Bone marrow (tissue), 2 donors: ENCODE data around the gene RGS14.
"Not testable (repeated sequence)": the region's sequence is repeated elsewhere in the genome, so short reads cannot be mapped to it uniquely, and the experiment has no call there.

Experiments used
- DNase-seq, 2 donors: peaks; one replicate each; lab custom pipeline; 2025; lab: John Stamatoyannopoulos, UW

The RGS14 gene

DNA sequence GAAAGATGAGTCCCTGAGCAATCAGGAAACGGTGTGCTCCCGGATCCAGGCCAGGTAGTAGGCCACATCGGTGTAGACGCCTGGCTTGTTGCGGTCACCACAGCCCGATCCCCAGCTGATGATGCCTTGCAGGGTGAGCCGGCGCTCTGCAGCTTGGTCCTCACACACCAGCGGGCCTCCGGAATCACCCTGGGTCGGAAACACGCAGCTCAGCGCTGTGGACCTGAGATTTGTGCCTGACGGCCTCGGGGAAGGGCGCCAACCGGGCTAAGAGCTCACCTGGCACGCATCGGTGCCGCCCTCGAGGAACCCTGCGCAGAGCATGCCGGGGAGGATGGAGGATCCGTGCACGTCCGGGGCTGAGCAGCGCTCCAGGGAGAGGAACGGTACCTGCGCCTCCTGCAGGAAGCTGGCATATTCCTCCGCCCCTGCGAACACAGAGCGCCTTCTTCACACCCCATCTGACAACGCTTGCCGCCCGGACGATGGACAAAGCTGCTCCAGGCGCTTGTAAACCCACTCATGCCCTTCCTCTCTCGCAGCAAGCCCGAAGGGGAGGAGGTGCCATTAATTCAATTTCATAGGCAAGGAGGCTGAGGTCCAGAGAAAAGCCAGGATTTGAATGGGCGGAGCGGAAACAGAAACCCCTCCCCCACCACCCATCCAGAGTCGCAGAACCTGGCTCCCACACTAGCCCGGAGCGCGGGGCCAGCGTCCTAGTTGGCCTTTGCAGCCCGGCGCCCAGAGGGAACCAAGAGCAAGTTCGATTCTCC, 44.7 kb downstream of the RGS14 start:
- peak in 1 of 2 donors; percentile 6 for DNase-seq

DNA sequence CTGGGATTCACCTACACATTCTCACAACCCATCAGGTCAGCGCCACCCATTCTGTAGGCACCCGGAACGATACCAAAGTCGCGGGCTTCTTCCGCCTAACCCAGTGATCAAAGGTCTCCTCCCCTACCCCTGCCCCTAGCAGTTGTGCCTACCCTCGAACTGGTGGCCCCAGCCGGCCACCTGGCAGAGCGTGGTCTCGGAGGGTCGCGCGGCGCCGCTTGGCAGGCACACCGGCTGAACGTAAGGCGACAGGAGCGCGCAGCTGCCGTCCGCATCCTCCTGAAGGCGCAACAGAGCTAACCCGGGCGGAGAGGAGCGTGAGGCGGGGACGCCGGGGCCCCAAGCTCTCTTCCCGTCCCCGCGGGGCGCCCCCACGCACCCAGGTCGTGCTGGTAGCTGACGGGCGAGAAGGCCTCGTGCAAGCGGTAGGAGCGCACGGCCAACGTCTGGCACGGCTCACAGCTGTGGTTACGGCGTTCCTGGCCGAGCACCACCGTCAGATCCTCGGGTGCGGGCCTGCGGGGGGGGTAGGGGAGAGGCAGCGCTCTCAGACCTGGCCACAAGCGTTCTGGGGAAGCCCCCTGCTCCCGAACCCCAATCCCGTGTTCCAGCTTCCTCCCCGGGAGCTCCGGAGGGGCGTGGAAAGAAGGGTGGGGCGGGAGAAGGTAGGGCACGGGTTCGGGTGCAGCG, 45.5 kb downstream of the RGS14 start:
- no peak for DNase-seq

DNA sequence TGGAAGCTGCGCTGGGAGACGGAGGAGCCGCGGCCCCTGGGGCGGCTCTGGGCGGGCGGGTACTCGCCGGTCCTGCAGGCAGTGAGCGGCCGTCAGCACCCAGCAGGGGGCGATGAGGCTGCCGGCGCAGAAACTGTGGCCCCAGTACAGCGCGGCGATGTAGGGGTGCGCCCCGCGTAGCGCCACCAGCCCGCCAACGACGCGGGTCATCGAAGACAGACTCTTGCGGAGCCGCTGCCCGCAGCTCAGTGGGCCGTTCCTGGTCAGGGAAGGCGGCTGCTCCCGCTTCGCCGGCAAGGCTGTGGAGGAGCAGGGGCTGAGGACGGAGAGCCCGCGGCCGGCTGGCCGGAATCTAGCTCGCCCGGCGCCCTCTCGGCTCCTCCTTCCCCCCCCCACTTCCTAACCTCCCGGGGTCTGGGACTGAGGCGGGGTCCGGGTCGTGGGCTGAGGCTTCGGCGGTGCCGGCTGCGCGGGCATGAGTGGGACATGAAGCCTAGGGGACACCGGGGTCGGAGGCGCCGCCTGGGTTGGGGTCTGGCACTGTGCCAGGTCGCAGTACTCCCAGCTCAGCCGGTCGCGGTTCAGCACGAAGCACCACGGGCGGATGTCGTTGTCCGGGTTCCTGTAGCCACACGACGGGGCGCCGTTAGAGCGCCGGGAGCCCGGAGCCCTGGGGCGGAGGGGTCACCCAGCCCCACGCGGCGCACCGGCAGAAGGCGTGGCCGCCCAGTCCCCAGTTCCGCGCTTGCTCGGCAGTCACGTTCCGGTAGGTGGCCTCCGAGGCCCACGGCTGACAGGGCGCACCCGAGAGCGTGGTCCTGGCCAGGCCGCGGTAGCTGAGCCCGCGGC, 46.3 kb downstream of the RGS14 start:
- peak; percentile 60 to 88 for DNase-seq

DNA sequence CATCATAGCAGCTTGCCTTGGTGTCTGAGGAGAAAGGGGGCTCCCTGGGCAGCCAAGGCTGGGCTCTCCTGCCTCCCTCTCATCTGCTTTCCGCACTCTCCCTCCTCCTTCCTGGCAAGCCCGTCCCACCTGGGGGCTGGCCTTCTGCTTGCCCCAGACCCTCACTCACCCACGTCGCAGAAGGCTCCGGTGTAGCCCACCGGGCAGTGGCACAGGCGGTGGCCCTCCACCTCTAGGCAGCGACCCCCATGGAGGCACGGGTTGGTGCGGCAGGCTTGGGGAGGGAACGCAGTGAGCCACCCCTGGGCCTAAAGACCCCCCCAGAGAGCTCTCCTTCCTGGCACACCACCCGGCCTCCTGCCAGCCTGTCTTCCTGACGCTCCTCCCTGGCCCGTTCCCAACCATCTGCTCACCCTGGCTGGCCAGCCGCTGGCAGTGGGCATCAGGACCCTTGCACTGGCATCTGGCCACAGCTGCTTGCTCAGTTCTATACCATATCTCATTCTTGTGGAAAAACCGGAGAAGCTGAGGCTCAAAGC, 47.0 kb downstream of the RGS14 start:
- DNase-seq: no peak

DNA sequence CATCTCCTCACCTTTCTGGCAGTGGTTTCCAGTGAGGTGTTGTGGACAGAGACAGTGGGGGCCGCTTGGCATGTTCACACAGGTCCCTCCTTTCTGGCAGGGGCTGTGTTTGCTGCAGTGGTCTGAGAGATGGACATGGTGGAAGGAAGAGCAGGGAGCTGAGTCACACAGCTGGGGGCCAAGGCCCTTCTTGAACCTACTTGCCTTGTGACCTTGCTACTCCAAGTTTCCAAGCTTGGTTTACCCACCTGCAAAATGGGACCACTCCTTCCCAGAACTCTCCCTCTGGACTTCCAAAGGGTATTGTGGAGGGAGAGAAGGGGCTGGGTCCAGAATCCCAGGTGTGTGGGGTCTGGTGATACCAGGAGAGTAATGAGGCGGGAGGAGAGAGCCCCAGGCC, 47.6 kb downstream of the RGS14 start:
- no peak for DNase-seq

DNA sequence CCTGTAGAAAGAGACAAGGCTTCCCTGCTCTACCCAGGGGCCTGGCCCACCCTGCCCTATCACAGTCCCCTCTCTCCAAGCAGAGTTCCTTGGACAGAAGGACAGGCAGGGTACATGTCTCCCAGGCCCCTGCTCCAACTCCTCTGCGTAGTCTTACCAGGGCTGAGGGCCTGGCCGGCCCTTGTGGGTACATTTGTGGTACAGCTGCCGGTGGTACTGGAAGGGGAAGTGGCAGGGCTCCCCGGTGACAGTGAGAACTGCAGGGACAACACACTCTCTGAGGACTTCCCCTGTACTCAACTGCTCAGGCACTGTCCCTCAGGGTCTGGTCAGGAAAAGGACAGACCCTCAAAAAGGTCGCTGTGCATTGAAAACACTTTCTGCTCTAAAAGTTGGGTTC, 48.1 kb downstream of the RGS14 start:
- peak; percentile 27 to 62 for DNase-seq

DNA sequence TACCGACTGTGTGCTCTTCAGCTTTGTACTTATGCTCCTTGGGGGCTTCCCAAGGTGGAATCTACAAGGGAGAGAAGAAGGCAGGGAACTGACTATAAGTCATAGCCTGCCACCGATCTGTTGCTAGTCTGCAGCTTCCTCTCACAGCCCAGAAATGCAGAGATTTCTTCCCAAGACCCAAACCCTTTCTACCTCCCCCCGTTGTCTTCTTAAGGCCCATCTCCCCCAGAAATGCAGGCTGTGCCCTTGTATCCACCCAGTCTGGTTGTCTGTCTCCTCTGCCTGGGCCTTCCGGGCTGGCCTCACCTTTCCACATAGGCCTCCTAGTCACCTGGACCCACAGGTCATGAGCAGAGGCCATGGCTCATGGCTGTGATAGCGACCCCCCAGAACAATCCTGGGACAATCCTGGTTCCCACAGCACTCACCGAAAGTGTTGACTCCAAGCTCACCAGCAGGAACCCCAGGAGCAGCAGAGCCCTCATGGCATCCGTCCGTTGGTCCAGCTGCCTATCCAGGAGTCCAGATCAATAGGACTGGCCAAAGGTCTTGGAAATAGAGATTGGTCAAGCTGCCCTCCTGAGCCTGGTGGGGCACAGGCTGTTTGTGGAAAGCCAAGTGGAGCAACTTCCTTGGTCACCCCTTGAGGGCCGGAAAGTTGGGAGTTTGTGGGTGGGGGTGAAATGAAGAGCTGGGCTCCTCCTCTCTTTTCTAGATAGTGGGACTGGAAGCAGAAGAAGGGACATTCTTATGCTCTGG, 51.5 kb downstream of the RGS14 start, which contains the start of gene F12:
Gene F12, minus strand, starts transcription at position 522 of the 759 bp plus-strand sequence. Its CDS starts 37 bp downstream, at position 485.
- no peak for DNase-seq

DNA sequence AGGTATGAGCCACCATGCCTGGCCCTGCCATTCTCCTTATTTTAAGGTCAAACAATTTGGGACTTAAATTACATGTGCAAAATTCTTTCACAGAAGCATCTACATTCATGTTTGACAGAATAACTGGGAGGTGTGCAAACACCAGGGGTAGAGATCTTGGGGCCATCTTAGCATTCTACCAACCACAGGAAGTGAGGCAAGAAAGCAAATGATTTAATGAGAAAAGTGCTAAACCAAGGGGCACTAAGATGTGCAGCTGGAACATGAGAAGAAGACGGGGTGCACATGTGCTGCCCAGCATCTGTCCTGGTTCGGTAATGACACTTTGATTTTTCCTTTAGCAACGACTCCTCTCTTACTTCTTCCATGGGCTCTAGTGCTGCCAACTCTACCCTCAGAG, 52.9 kb downstream of the RGS14 start:
- DNase-seq: no peak

DNA sequence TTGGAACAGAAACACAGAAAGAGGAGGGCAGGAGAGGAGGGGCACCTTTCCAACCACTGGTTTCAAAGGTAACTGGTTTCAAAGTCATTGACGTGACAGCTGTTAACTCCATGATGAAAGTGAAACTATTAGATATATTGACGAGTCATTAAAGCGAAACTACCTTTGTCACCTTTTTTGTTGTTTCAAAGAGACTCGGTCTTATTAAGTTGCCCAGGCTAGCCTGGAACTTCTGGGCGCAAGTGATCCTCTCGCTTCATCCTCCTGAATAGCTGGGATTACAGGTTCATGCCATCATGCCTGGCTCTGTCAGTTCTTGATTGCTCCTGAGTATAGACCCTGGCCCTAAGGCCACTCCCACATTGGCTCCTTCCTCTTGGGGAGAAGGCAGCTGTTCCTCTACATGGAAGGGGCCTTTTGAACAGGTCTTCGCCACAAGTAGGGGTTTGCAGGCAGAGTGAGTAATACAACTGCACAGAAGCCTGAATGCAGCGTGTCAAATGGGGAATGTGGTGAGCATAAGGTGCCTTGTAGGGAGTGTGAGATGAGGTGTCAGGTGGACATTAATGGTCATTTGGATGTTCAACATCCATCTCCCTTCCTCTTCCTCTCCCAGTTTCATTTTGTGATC, 55.0 kb downstream of the RGS14 start:
- peak in 1 of 2 donors; percentile 12 for DNase-seq

DNA sequence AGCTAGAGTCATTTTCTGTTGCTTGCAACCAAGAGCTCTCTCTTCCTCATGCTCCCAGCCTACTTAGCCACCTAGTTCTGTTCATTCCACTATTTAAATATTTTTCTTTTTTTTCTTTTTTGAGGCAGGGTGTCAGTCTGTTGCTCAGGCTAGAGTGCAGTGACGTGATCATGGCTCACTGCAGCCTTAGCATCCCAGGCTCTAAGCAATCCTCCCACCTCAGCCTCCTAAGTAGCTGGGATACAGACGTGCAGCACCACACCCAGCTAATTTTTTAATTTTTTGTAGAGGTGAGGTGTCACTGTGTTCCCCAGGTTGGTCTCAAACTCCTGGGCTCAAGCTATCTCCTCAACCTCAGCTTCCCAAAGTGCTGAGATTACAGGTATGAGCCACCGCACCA, 56.8 kb downstream of the RGS14 start:
- no peak for DNase-seq

DNA sequence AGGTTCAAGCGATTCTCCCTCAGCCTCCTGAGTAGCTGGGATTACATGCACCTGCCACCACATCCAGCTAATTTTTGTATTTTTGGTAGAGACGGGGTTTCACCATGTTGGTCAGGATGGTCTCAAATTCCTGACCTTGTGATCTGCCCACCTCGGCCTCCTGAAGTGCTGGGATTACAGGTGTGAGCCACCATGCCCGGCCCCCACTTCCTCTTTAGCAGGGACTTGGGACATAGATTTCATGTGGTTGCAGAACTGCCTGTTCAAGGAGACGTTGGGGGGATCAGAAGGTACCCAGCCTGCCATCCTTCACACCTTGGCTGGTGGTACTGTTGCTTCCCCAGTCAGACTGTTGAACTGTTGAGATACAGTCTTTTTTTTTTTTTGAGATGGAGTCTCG, 59.4 kb downstream of the RGS14 start:
- DNase-seq: not testable (repeated sequence)

DNA sequence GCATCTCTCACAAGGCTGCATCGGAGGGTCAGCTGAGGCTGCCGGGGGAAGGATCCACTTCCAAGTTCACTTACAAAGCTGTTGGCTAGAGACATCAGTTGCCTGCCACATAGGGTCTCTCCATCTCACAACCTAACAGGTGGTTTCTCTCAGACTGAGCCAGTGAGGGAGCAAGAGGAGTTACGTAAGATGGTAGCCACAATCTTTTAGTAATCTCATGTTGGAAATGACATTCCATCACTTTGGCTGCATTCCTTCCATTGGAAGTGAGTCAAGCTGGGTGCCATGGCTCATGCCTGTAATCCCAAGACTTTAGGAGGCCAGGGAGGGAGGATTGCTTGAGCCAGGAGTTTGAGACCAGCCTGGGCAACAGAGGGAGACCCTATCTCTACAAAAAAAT, 61.3 kb downstream of the RGS14 start:
- DNase-seq: no peak

DNA sequence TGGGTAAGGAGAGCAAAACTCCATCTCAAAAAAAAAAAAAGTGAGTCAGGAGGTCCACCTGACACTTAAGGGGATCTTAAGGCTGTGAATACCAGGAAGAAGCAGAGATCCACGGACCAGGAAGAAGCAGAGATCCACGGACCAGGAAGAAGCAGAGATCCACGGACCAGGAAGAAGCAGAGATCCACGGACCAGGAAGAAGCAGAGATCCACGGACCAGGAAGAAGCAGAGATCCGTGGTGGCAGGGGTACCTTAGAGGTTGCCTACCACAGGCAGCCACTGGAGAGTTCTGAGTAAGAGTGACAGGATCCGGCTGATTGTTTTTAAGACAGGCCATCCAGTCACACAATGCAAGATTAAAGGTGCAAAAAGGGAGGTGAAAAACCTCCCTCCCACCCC, 62.7 kb downstream of the RGS14 start:
- DNase-seq: not testable (repeated sequence)

DNA sequence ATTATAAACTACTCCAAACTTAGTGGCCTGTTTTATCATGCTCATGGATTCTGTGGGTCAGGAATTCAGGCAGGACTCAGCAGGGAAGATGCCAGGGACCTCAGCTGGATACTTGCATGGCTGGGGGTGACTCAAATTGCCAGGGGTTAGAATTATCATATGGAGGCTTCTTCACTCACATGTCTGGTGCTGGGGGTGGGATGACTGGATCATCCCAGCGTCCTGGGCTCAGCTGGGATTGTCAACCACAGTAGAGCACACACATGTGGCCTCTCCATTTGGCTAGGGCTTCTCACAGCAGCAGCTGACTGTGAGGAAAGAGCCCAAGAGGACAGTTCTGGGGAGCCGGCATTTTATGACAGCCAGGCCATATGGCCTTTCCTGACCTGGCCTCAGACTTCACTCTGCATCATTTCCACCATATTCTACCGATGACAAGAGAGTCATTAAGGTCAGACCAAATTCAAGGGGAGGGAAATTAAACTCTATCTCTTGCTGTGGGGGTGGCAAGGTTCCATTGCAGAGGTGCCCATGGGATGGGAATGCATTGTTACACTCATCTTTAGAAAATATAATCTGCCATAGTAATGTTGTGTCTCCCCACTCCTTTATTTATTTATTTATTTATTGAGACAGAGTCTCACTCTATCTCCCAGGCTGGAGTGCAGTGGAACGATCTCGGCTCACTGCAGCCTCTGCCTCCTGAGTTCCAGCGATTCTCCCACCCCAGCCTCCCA, 63.5 kb downstream of the RGS14 start:
- no peak for DNase-seq
